Measurements from ENCODE around the gene ACAN.
A peak's percentile ranks its signal among the peaks of the same experiment; 100 is the strongest.

The ACAN gene

DNA sequence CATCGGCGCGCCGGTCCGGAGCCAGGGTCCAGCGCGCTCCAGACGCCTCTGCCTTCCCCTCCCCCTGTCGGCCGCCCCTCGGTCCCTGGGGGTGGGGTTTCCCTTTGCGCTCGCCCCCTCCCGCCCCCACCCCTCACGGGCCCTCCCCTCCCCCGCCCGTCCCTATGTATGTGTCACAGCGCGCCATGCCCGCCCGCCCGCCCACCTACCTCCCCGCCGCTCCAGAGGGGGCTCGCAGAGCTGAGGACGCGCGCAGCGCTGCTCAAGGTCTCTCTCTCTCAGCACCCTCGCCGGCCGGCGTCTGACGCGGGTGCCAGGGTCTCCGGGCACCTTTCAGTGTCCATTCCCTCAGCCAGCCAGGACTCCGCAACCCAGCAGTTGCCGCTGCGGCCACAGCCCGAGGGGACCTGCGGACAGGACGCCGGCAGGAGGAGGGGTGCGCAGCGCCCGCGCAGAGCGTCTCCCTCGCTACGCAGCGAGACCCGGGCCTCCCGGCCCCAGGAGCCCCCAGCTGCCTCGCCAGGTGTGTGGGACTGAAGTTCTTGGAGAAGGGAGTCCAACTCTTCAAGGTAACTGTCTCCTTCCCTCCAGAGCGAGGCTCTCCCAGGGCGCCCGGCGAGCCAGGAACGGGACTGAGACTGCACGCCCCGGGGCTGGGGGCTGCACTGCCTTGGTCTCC is at the start of gene ACAN:
ACAN (plus strand) TSS at position 196 of the 679 bp plus-strand sequence. CDS start 32,771 bp downstream, outside the sequence.
- H3K27ac ChIP-seq = no peak within 1 kb of the TSS
- H3K4me3 ChIP-seq = peak within 1 kb of the TSS in 4 of 7 experiments; percentile 2 to 12 (median 6)

DNA sequence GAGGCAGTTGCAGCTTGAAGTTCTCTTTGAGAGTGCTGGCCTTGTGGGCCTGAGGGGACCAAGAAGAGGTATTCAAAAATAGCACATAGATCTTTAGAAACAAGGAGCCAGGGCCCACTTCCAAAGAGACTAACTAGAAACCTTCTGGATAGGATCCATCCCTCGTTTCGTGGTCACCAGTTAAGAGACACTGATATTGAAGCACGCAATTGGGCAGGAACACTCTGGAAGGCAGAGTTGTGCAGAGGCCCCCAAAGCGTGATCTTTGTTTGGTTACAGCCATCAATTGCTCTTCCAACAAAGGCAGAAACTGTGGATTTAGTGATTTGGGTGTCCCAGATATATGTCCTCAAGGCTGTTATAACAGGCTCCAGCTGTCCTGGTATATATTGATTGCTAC is 46.7 kb upstream of the ACAN start:
- Histone ChIP-seq H3K27ac (no peak overlapping the region), H3K4me3 (no peak overlapping the region)

GRCh38 chr15:88756921-88757320 is 46.3 kb upstream of the ACAN start:
- H3K27ac ChIP-seq = no peak overlapping the region
- H3K4me3 ChIP-seq = no peak overlapping the region

- H3K27ac ChIP-seq = no peak overlapping the region
- no peak overlapping the region for H3K4me3 ChIP-seq
These were observed 43.4 kb upstream of the ACAN start for GRCh38 chr15:88759872-88760271.

- Histone ChIP-seq H3K27ac (no peak overlapping the region), H3K4me3 (no peak overlapping the region)
These were observed 38.8 kb upstream of the ACAN start for GRCh38 chr15:88764448-88764847.

GRCh38 chr15:88765212-88765611 is 38.0 kb upstream of the ACAN start:
- no peak overlapping the region for H3K27ac ChIP-seq
- H3K4me3 ChIP-seq = no peak overlapping the region

DNA sequence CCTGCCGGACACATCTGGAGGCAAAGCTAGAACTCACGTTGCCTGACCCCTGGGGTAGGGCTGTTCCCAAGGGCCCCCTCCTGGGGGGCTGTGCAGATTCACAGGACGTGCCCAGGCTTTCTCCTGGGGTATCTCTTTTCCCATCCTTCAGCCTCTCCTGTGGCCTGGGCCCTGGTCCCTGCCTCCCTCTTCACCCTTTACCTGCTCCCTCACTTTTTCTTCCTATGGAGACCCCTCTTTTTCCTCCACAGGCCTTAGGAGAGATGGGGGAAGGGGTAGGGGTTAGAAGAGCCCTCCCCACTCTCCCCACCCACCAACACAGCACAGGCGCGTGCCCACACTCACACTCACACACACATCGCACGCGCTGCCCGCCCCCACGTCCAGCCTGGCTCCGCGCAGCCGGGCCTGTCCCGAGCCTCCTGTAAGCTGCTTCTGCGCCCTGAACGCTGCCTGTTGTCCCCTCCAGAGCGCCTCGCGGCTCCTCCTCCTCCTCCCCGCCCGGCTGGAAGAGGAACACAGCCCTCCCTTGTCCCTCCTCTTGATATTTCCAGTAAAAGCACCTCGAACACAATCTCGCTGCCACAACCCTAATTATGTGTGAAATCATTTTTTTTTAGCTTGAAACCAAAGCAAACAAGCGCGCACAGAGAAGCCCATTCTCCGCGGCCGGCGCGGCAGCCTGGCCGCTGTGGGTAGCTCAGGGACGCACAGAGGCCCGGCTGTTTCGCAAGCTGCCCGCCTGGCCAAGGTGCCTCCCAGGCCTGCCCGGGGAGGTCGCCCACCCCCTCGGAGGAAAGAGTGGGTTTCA is 33.9 kb upstream of the ACAN start:
- H3K27ac ChIP-seq = no peak overlapping the region
- no peak overlapping the region for H3K4me3 ChIP-seq

DNA sequence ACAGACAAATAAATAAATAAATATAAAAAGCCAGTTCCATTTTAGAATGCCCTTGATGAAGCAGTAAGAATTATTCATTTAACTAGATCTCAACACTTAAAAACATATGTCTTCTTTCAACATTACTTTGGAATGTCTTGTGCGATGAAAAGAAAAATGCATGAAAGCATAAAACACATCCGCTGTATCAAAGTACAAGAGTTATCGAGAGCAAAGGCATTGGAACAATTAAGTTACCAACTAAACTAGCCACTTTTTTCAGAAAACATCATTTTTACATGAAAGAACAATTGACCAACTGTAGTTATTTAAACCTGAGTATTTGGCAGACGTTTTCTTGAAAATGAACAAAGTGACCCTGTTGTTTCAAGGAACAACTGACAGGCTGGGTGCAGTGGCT is 27.5 kb upstream of the ACAN start:
- Histone ChIP-seq H3K4me3 (no peak overlapping the region), H3K27ac (no peak overlapping the region)

- Histone ChIP-seq H3K4me3 (no peak overlapping the region), H3K27ac (no peak overlapping the region)
These were observed 26.6 kb upstream of the ACAN start for GRCh38 chr15:88776646-88777045.

DNA sequence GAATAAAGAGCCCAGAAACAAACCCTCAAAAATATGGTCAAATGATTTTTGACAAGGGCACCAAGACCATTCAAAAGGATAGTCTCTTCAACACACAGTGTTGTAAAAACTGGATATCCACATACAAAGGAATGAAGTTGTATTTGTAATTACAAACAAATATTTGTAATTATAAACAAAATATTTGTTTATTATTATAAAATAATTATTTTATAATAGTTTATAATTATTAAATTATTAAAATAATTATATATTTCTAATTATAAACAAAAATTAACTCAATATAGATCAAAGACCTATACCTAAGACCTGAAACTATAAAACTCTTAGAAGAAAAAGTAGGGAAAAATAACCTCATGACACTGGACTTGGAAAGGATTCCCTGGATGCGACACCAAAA is 23.3 kb upstream of the ACAN start:
- no peak overlapping the region for H3K4me3 ChIP-seq
- H3K27ac ChIP-seq = no peak overlapping the region

- Histone ChIP-seq H3K4me3 (no peak overlapping the region), H3K27ac (no peak overlapping the region)
These were observed 20.8 kb upstream of the ACAN start for GRCh38 chr15:88782465-88782864.

GRCh38 chr15:88785217-88785616 is 18.0 kb upstream of the ACAN start:
- Histone ChIP-seq H3K27ac (no peak overlapping the region), H3K4me3 (no peak overlapping the region)

DNA sequence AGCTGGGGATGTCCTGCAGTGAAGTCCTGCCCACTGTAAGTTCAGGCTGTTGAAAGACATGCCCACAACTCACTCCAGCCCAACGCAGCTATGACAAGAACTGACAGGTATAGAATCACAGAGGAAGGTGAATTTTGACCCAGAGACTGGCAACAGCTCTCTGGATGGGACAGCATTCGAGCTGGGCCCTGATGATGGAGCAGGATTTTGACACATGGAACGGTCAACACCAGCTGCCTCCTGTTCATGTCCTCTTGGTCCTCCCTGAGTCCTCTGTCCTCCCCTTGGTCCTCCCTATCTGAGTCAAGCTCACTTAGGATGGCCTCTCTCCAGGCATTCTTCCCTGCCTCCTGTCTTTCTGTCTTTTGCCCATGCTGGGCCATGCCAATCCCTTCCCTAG is 15.2 kb upstream of the ACAN start:
- H3K4me3 ChIP-seq = no peak overlapping the region
- no peak overlapping the region for H3K27ac ChIP-seq

- Histone ChIP-seq H3K4me3 (no peak overlapping the region), H3K27ac (no peak overlapping the region)
These were observed 14.4 kb upstream of the ACAN start for GRCh38 chr15:88788816-88789215.

DNA sequence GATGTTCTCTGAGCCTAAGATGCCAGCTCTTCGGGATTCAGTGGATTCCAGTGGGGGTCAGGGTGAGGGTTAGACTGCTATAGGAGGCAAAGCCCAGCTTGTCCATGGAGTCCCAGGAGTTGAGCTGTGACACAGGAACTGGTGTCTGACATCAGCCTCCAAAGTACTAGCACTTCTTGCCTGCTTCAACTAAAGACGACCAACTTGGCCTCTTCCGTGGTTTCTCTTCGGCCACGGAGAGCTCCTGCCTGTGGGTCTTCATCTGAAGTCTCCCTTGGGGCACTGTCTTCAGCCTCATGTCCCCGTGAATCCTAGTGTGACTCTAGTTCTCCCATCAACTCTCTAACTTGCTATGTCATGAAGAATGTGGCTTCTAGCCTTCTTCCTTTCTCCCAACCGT is 12.8 kb upstream of the ACAN start:
- no peak overlapping the region for H3K27ac ChIP-seq
- no peak overlapping the region for H3K4me3 ChIP-seq

- Histone ChIP-seq H3K4me3 (no peak overlapping the region), H3K27ac (no peak overlapping the region)
These were observed 11.6 kb upstream of the ACAN start for GRCh38 chr15:88791637-88792036.

DNA sequence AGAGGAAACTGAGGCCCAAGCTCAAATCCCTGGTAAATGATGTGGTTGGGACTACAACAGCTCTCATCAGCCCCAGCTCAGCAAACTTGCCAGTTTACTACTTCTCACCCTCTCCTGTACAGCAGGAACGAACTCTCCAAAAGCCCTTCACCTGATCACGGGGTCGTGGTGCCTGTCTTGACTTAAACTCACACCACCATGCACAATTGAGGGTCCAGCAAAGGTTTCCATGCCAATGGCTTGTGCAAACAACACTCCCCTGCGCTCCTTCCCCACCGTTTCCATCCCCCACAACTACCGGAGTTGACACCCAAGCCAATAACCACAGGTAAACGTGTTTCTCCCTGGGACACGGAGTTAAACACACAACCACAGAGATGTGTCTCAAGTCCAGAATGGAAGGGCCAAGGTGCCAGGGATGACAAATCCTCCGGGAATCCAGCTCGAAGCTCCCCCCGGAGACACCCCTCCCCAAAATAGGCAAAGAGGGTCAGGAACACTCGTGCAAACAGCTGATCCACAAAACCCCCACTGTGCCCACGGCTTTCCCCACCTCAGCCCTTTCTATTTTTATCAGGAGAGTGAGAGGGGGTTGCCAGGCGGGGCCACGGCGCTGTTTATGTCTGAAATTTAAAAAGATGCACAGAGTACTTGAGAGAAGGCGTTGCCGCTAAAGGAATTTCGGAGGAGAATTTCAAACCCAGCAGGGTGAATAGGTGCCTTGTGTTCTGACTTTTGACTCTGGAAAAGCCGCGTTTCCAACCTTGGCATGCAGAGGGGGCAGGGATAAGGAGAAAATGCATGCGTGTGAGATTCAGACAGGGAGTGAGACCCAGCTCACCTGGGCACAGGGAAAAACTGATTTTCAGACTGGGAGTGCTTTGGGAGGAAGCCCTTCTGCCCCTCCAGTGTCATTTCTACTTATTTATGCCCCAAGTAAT is 10.6 kb upstream of the ACAN start:
- Histone ChIP-seq H3K27ac (no peak overlapping the region), H3K4me3 (no peak overlapping the region)

DNA sequence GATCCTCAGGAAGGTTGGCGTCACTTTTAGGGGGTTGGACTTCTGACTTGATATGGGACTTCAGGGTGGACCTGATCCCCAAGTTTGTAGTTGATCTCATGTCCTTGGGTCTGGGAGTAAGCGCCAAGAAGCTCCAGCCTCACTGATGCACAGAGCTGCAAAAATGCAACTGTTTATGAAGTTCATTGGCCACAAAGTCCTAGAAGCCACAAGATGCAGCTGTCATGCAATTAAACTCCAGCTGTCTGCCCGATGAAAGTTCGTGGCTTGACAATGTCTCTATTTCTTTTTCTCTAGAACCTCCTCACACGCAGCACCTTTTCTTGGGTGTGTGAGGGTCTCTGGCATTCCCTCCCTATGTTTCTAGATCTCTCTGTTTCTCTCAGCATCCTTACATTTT is 9.2 kb upstream of the ACAN start:
- H3K27ac ChIP-seq = no peak overlapping the region
- H3K4me3 ChIP-seq = no peak overlapping the region

DNA sequence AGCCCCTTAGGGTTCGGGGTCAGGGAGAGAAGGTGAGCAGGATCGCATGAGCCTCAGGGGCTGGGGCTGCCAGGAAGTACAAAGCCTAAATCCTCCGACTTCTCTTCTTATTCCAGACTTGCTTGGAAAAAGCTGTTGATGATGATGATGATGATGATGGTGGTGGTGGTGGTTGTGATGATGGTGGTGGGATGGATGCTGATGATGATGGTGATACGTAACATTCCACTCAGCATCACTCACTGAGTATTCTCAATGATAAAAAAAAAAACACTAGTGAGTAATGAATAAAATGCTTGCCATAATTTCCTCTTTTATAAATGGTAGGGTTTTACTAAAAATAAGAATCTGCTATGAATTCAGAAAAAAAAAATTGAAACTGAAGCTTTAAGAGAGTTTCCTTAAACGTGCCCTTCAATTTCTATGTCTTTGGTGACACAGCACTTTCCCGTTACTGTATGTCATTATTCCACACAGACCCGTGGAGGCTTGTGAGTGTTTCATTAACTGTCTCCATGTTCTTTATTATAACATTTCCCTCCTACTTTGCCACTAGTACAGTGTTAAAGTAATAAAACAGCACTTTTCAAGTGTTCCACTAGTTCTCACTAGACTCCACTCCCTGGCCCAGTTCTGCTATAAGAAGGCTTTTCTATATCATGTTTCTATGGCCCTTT is 5.4 kb upstream of the ACAN start:
- Histone ChIP-seq H3K4me3 (no peak overlapping the region), H3K27ac (no peak overlapping the region)

GRCh38 chr15:88799341-88799740 is 3.9 kb upstream of the ACAN start:
- no peak overlapping the region for H3K27ac ChIP-seq
- no peak overlapping the region for H3K4me3 ChIP-seq

All from skin epidermis (tissue), 12 donors.